Astrocyte of the spinal cord (primary cell): ENCODE data around the gene CAMTA1.

ENCODE experiments used
- DNase-seq: peaks from one replicate; pipeline ENCODE4 v3.0.0; 2011; ENCODE audit warnings: low read depth, low spot score
- H3K4me3 ChIP-seq: 2 replicates; pipeline ENCODE4 v1.5.1; 2011; ENCODE audit warnings: low read depth, mild to moderate bottlenecking, low read length, moderate library complexity
- in situ Hi-C: cut with HindIII; loops from 2 replicates; pipeline ENCODE4 v1.10.0; 2017; ENCODE audit warnings: low sequenced_read_pairs
- TF ChIP-seq, protein P1 (sequence below): IDR thresholded peaks from 2 replicates; pipeline ENCODE4 v1.5.1; 2012; ENCODE audit warnings: low read depth, mild to moderate bottlenecking, low read length, inconsistent platforms

Gene CAMTA1

DNA sequence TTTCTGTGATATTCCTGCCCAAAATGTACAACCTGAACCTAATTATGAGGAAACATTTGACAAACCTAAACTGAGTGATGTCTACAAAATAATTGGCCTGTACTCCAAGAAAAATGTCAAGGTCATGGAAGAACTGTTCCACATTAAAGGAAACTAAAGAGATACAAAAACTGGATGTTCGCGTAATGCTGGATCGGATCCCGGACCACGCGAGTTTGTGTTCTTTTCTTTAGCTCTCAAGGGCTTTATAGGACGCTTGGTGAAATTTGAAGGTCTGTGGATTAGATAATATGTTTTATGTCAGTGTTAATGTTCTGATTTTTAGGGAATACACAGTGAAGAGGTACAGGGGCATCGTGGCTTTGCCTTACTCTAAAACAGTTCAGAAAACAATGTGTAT, 400.5 kb downstream of the CAMTA1 start:
- TF ChIP-seq, protein P1, sequence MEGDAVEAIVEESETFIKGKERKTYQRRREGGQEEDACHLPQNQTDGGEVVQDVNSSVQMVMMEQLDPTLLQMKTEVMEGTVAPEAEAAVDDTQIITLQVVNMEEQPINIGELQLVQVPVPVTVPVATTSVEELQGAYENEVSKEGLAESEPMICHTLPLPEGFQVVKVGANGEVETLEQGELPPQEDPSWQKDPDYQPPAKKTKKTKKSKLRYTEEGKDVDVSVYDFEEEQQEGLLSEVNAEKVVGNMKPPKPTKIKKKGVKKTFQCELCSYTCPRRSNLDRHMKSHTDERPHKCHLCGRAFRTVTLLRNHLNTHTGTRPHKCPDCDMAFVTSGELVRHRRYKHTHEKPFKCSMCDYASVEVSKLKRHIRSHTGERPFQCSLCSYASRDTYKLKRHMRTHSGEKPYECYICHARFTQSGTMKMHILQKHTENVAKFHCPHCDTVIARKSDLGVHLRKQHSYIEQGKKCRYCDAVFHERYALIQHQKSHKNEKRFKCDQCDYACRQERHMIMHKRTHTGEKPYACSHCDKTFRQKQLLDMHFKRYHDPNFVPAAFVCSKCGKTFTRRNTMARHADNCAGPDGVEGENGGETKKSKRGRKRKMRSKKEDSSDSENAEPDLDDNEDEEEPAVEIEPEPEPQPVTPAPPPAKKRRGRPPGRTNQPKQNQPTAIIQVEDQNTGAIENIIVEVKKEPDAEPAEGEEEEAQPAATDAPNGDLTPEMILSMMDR, result no peak
- no peak for DNase-seq
- in situ Hi-C loops, result no loop called here
- H3K4me3 ChIP-seq, result no peak overlapping the region

DNA sequence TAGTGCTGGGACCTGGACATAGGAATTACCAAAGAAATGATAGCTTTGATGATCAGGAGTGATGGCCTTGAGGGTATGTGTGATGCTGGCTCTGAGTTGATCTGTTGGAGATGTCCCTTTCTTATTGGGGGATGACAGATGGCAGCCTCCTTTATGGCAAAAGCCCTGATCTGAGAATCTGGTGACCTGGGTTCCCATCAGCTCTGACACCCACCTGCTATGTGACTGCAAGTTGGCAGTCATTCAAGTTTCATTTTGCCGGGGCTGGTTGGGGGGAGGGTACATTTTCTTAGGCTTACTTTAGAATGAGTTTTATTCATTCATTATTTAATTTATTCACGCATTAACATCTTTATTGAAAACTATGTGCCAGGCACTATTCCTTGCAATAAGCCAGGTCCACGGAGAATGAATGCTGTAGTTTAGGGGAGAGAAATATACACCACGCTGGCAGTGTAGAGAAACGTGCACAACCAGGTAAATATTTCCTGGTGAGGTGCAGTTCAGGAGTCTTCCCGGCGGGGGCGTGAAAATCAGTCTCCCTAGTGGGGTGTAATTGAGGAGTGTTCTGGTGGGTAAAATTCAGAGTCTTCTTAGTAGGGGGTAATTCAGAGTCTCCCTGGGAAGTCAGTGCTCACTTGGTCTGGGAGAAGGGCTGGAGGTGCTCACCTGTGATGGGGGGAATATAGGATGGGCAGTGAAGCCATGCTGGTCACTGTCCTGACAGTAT, 401.3 kb downstream of the CAMTA1 start:
- TF ChIP-seq, protein P1, result no peak
- in situ Hi-C loops, result no loop called here
- no peak for DNase-seq
- H3K4me3 ChIP-seq, result no peak overlapping the region

DNA sequence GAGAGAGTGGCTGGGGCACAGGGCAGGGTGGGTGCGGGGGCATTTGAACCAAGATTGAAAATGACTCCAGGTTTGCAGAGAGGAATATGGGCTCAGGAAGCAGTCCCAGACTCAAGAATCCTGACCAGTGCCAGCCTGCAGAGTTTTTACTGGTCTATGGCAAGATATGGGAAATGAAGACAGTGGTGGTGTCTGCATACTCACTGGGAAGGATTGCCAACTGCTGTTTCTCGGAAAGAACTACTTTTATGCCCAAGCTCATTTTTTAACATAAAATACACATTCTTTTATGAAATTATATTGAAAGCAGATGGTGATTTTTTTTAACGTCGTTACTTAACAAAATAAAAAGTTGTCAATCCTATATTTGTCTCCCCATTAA, 401.8 kb downstream of the CAMTA1 start:
- no peak for DNase-seq
- in situ Hi-C loops, result no loop called here
- no peak overlapping the region for H3K4me3 ChIP-seq
- TF ChIP-seq, protein P1, result no peak

- DNase-seq, result no peak
These were observed 405.0 kb downstream of the CAMTA1 start for GRCh38 chr1:7190261-7190660.

GRCh38 chr1:7192453-7192852, 407.2 kb downstream of the CAMTA1 start:
- no peak overlapping the region for H3K4me3 ChIP-seq
- no peak for DNase-seq
- in situ Hi-C loops, result no loop called here
- TF ChIP-seq, protein P1, result no peak

More at GRCh38 chr1:7190261-7190660, 405.0 kb downstream of the CAMTA1 start:
- in situ Hi-C loops, result no loop called here
- TF ChIP-seq, protein P1, result no peak
- no peak overlapping the region for H3K4me3 ChIP-seq

DNA sequence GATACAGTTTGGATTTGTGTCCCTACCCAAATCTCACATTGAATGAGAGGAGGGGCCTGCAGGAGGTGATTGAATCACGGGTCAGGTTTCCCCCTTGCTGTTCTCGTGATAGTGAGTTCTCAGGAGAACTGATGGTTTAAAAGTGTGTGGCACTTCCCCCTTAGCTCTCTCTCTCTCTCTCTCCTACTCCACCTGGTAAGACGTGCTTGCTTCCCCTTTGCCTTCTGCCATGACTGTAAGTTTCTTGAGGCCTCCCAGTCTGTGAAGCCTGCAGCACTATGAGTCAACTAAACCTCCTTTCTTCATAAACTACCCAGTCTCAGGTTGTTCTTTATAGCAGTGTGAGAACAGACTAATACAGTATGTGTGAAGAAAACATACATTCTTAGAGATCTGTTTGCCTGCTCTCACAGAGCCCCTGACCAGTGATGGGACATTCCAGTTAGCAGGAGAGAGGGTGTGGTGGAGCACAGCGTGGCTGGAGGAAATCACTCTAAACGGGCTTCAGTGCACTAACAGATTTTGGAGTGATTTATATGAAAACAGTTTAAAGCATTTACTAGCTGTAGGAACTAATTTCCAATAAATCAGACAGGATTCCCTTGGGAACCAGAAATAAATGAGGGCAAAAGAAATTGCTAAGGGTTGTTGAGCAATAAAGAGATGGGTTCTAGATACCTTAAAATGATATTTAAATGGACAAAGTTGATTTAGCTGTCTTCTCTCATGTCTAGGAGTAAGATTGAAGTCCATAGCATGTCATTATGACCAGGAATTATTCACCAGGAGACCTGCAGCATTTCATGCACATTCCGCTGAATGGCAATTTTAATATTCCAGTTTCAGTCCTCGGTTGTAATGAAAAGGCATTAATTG, 411.0 kb downstream of the CAMTA1 start:
- TF ChIP-seq, protein P1, result no peak

More for the DNA sequence above, 411.0 kb downstream of the CAMTA1 start:
- DNase-seq, result no peak
- H3K4me3 ChIP-seq, result no peak overlapping the region
- in situ Hi-C loops, result no loop called here
